Fibroblast of upper back skin (primary cell): Measurements from ENCODE around the gene PACS1.
A peak's percentile ranks its signal among the peaks of the same experiment; 100 is the strongest.
"Not testable (repeated sequence)": the region's sequence is repeated elsewhere in the genome, so short reads cannot be mapped to it uniquely, and the experiment has no call there.

ENCODE experiments used
- DNase-seq: peaks from one replicate; pipeline ENCODE4 v3.0.0-alpha.2; 2013

PACS1 gene

GRCh38 chr11:66263231-66263630 lies 193.2 kb downstream of the PACS1 start:
- DNase-seq, result no peak

GRCh38 chr11:66263785-66264184 lies 193.7 kb downstream of the PACS1 start:
- no peak for DNase-seq

GRCh38 chr11:66264383-66264782 lies 194.3 kb downstream of the PACS1 start:
- DNase-seq, result no peak

GRCh38 chr11:66264914-66265313 lies 194.8 kb downstream of the PACS1 start:
- no peak for DNase-seq

- DNase-seq, result no peak
Observed at GRCh38 chr11:66265531-66266377, 195.7 kb downstream of the PACS1 start.

- DNase-seq, result no peak
Observed at GRCh38 chr11:66266378-66267038, 196.4 kb downstream of the PACS1 start.

GRCh38 chr11:66267039-66267378 lies 196.9 kb downstream of the PACS1 start:
- DNase-seq, result no peak

GRCh38 chr11:66267379-66268243 lies 197.5 kb downstream of the PACS1 start:
- DNase-seq, result peak; percentile 87

GRCh38 chr11:66268244-66268951 lies 198.3 kb downstream of the PACS1 start, which contains the start of gene RAB1B:
RAB1B (plus strand) TSS chr11:66268639; CDS start chr11:66268680, 41 bp downstream.
- DNase-seq, result peak; percentile 100

GRCh38 chr11:66268952-66269905 lies 199.2 kb downstream of the PACS1 start:
- peak; percentile 55 for DNase-seq

- no peak for DNase-seq
Observed at GRCh38 chr11:66271816-66272215, 201.7 kb downstream of the PACS1 start.

GRCh38 chr11:66272596-66272995 lies 202.5 kb downstream of the PACS1 start:
- DNase-seq, result no peak

GRCh38 chr11:66274219-66274618 lies 204.1 kb downstream of the PACS1 start:
- DNase-seq, result no peak

- DNase-seq, result no peak
Observed at GRCh38 chr11:66275396-66275795, 205.3 kb downstream of the PACS1 start.

GRCh38 chr11:66275984-66276612 lies 206.0 kb downstream of the PACS1 start:
- DNase-seq, result no peak

- DNase-seq, result not testable (repeated sequence)
Observed at GRCh38 chr11:66276619-66277018, 206.5 kb downstream of the PACS1 start.

GRCh38 chr11:66277064-66277463 lies 207.0 kb downstream of the PACS1 start:
- DNase-seq, result not testable (repeated sequence)

GRCh38 chr11:66277471-66278362 lies 207.6 kb downstream of the PACS1 start, which contains the start of gene CNIH2:
CNIH2 (plus strand) TSS chr11:66278175; CDS start chr11:66278457, 282 bp downstream.
- no peak for DNase-seq

- DNase-seq, result no peak
Observed at GRCh38 chr11:66278363-66279091, 208.5 kb downstream of the PACS1 start.
